GM10847 (cell line): ENCODE results near the gene AUTS2.

Experiments
- POLR2A ChIP-seq: IDR thresholded peaks from 2 replicates; pipeline ENCODE4 v1.6.1; 2011; ENCODE audit not compliant: insufficient read length; ENCODE audit errors: extremely low read depth

The AUTS2 gene

GRCh38 chr7:70113078-70113477 is 514.8 kb downstream of the AUTS2 start:
- no peak for TF ChIP-seq POLR2A

GRCh38 chr7:70113536-70113935 is 515.3 kb downstream of the AUTS2 start:
- TF ChIP-seq POLR2A: no peak

GRCh38 chr7:70114806-70115205 is 516.5 kb downstream of the AUTS2 start:
- TF ChIP-seq POLR2A: no peak

- TF ChIP-seq POLR2A: no peak
These were observed 518.0 kb downstream of the AUTS2 start for GRCh38 chr7:70116244-70116643.

GRCh38 chr7:70116867-70117266 is 518.6 kb downstream of the AUTS2 start:
- no peak for TF ChIP-seq POLR2A

GRCh38 chr7:70120851-70121250 is 522.6 kb downstream of the AUTS2 start:
- no peak for TF ChIP-seq POLR2A

- TF ChIP-seq POLR2A: no peak
These were observed 533.5 kb downstream of the AUTS2 start for GRCh38 chr7:70131817-70132216.

GRCh38 chr7:70132226-70132851 is 534.1 kb downstream of the AUTS2 start:
- no peak for TF ChIP-seq POLR2A

- TF ChIP-seq POLR2A: no peak
These were observed 534.8 kb downstream of the AUTS2 start for GRCh38 chr7:70132852-70133690.

- TF ChIP-seq POLR2A: no peak
These were observed 535.9 kb downstream of the AUTS2 start for GRCh38 chr7:70134029-70134770.

GRCh38 chr7:70135656-70136055 is 537.4 kb downstream of the AUTS2 start:
- TF ChIP-seq POLR2A: no peak

GRCh38 chr7:70137126-70137525 is 538.9 kb downstream of the AUTS2 start:
- TF ChIP-seq POLR2A: no peak

- TF ChIP-seq POLR2A: no peak
These were observed 544.1 kb downstream of the AUTS2 start for GRCh38 chr7:70142247-70142932.

GRCh38 chr7:70143075-70144044 is 545.1 kb downstream of the AUTS2 start:
- no peak for TF ChIP-seq POLR2A
